HCT116 (cell line): Measurements from ENCODE around the gene NOC3L. TPM values are rescaled to one million over a fixed set of nuclear protein-coding genes. Genes with fewer than 3 reads are reported as not detected.
A peak's percentile ranks its signal among the peaks of the same experiment; 100 is the strongest.

Source experiments
- ATAC-seq: fragments of 200-7000 bp; cut with Tn5 transposase; 2 replicates; pipeline ENCODE4 v1.9.1; 2020; ENCODE audit warnings: mild to moderate bottlenecking, moderate library complexity
- BruUV-seq: library from RNA; stranded (reverse); fragments of 400-500 nt; replicated peaks from 2 replicates; lab custom pipeline; 2021; lab: Mats Ljungman, UMichigan
- CTCF ChIA-PET: fragments of 300-600 bp; sonication (Branson Sonifier 250); formaldehyde crosslinking; loops from one replicate; lab custom pipeline; 2021; ENCODE audit warnings: antibody characterized with exemption; lab: Charles Lee
- POLR2A ChIA-PET: fragments of 300-600, 350-600 bp; sonication (Branson Sonifier 250); formaldehyde crosslinking; loops from one replicate; lab custom pipeline; 2021; ENCODE audit warnings: antibody characterized with exemption; lab: Charles Lee
- RAD21 ChIA-PET, 2 experiments: fragments of 300-600 bp; sonication (Branson Sonifier 250); formaldehyde crosslinking; loops; one replicate each; lab custom pipeline; 2023; ENCODE audit warnings: low total read pairs in 2 of 2; ENCODE audit not compliant: uncharacterized antibody in 2 of 2, unreplicated experiment in 2 of 2, low non-redundant PET in 1 of 2; lab: Charles Lee
- DNase-seq: peaks from one replicate; pipeline ENCODE4 v3.0.0-alpha.2; 2010; ENCODE audit warnings: low read depth, low spot score
- H2AFZ ChIP-seq: fragments of 200-600 bp; shearing (Covaris generic), sonication (generic); 2 replicates; pipeline ENCODE4 v1.6.1; 2017; ENCODE audit warnings: low read depth, mixed run types, mixed read lengths, antibody characterized with exemption, low read length; ENCODE audit not compliant: poor library complexity, severe bottlenecking
- H3K27ac ChIP-seq: 2 replicates; pipeline ENCODE4 v1.5.1; 2012; ENCODE audit warnings: low read depth, low read length
- H3K27me3 ChIP-seq: fragments of 200-600 bp; sonication (generic); 2 replicates; pipeline ENCODE4 v1.6.1; 2016; ENCODE audit warnings: mixed run types, low read length, mixed read lengths; ENCODE audit not compliant: insufficient read depth
- H3K36me3 ChIP-seq, 2 experiments: fragments of 200-500 bp in 1 of 2; fragments of 200-600 bp in 1 of 2; sonication (Bioruptor generic) in 1 of 2; sonication (generic) in 1 of 2; 2 replicates each; pipeline versions ENCODE4 v1.5.1 to v1.6.1; 2014 to 2016; ENCODE audit warnings: low read length in 2 of 2, inconsistent platforms in 1 of 2, mixed read lengths in 1 of 2, mixed run types in 1 of 2; ENCODE audit not compliant: insufficient read depth in 2 of 2, control insufficient read depth in 1 of 2
- H3K4me1 ChIP-seq, 2 experiments: fragments of 200-600 bp in 1 of 2; sonication (generic) in 1 of 2; 2 replicates each; pipeline versions ENCODE4 v1.5.1 to v1.6.1; 2012 to 2017; ENCODE audit warnings: low read length in 2 of 2, inconsistent platforms in 1 of 2, mild to moderate bottlenecking in 1 of 2, mixed read lengths in 1 of 2, mixed run types in 1 of 2, moderate library complexity in 1 of 2; ENCODE audit not compliant: insufficient read depth in 2 of 2, control insufficient read depth in 1 of 2
- H3K4me2 ChIP-seq: fragments of 200-600 bp; sonication (generic); 2 replicates; pipeline ENCODE4 v1.6.1; 2017; ENCODE audit warnings: mixed run types, low read length, mixed read lengths
- H3K4me3 ChIP-seq, 2 experiments: fragments of 200-600 bp in 1 of 2; sonication (generic) in 1 of 2; replicated peaks in 1 of 2; 2 replicates each; pipeline ENCODE4 v1.5.1; 2011 to 2016; ENCODE audit warnings: low read length in 2 of 2, control low read depth in 1 of 2, low read depth in 1 of 2, mild to moderate bottlenecking in 1 of 2, mixed read lengths in 1 of 2, mixed run types in 1 of 2
- H3K79me2 ChIP-seq: fragments of 200-600 bp; sonication (generic); 2 replicates; pipeline ENCODE4 v1.6.1; 2017; ENCODE audit warnings: mild to moderate bottlenecking, mixed run types, low read length, moderate library complexity, mixed read lengths; ENCODE audit not compliant: insufficient read depth
- H3K9ac ChIP-seq: fragments of 200-600 bp; sonication (generic); 2 replicates; pipeline ENCODE4 v1.6.1; 2016; ENCODE audit warnings: low read length, mixed read lengths
- H3K9me2 ChIP-seq: fragments of 200-600 bp; sonication (generic), shearing (Covaris generic); 2 replicates; pipeline ENCODE4 v1.6.1; 2017; ENCODE audit warnings: mixed run types, mild to moderate bottlenecking, moderate library complexity; ENCODE audit not compliant: insufficient read depth
- H3K9me3 ChIP-seq, 2 experiments: fragments of 200-500 bp in 1 of 2; fragments of 200-600 bp in 1 of 2; sonication (Bioruptor generic) in 1 of 2; sonication (generic) in 1 of 2; 2 replicates each; pipeline ENCODE4 v1.6.1; 2014 to 2017; ENCODE audit warnings: low read length in 2 of 2, mixed read lengths in 2 of 2, inconsistent platforms in 1 of 2, low read depth in 1 of 2, mild to moderate bottlenecking in 1 of 2, mixed run types in 1 of 2, moderate library complexity in 1 of 2; ENCODE audit not compliant: control insufficient read depth in 1 of 2, insufficient read depth in 1 of 2
- H4K20me1 ChIP-seq: fragments of 200-600 bp; sonication (generic), shearing (Covaris generic); 2 replicates; pipeline ENCODE4 v1.6.1; 2017; ENCODE audit warnings: mixed run types, mild to moderate bottlenecking, moderate library complexity; ENCODE audit not compliant: insufficient read depth
- ATF3 ChIP-seq: IDR thresholded peaks from 2 replicates; pipeline ENCODE4 v1.6.1; 2012
- CBX3 ChIP-seq: IDR thresholded peaks from 2 replicates; pipeline ENCODE4 v1.6.1; 2012; ENCODE audit warnings: low read depth
- CEBPB ChIP-seq: IDR thresholded peaks from 2 replicates; pipeline ENCODE4 v1.6.1; 2012; ENCODE audit warnings: low read depth
- CTCF ChIP-seq, 3 experiments: fragments of 200-600 bp in 1 of 3; sonication (generic) in 1 of 3; IDR thresholded peaks in 2 of 3; conservative IDR thresholded peaks in 1 of 3; 2 replicates each; pipeline ENCODE4 v1.5.1; 2012 to 2017; ENCODE audit warnings: low read depth in 2 of 3, low read length in 2 of 3, antibody characterized with exemption in 1 of 3, borderline replicate concordance in 1 of 3, control low read depth in 1 of 3, mild to moderate bottlenecking in 1 of 3, mixed read lengths in 1 of 3, mixed run types in 1 of 3, moderate library complexity in 1 of 3; ENCODE audit not compliant: insufficient read depth in 1 of 3
- ELF1 ChIP-seq: IDR thresholded peaks from 2 replicates; pipeline ENCODE4 v1.6.1; 2012; ENCODE audit warnings: low read depth, borderline replicate concordance
- EZH2phosphoT487 ChIP-seq: fragments of 200-600 bp; IDR thresholded peaks from 2 replicates; pipeline ENCODE4 v1.6.1; 2018; ENCODE audit warnings: antibody characterized with exemption, borderline replicate concordance
- JUND ChIP-seq: IDR thresholded peaks from 2 replicates; pipeline ENCODE4 v1.6.1; 2012
- MAX ChIP-seq: IDR thresholded peaks from 2 replicates; pipeline ENCODE4 v1.6.1; 2012
- POLR2AphosphoS5 ChIP-seq: IDR thresholded peaks from 2 replicates; pipeline ENCODE4 v1.6.1; 2011; ENCODE audit warnings: mild to moderate bottlenecking, low read depth, low read length, moderate library complexity
- REST ChIP-seq: IDR thresholded peaks from 2 replicates; pipeline ENCODE4 v1.6.1; 2012; ENCODE audit warnings: low read depth
- SP1 ChIP-seq: IDR thresholded peaks from 2 replicates; pipeline ENCODE4 v1.6.1; 2012; ENCODE audit warnings: low read depth
- TCF7L2 ChIP-seq: IDR thresholded peaks from 2 replicates; pipeline ENCODE4 v1.7.0; 2011; ENCODE audit warnings: borderline replicate concordance, inconsistent platforms; ENCODE audit not compliant: insufficient read depth, insufficient read length; ENCODE audit errors: extremely low read depth
- YY1 ChIP-seq: IDR thresholded peaks from 2 replicates; pipeline ENCODE4 v1.6.1; 2011; ENCODE audit warnings: low read length, low read depth, moderate library complexity, mild to moderate bottlenecking; ENCODE audit not compliant: insufficient replicate concordance; ENCODE audit errors: extremely low read depth
- ZFX ChIP-seq: fragments of 450-650 bp; IDR thresholded peaks from 2 replicates; pipeline ENCODE4 v1.6.1; 2017
- intact Hi-C: fragments of 100-400 bp; cut with micrococcal nuclease; formaldehyde crosslinking; loops from 2 replicates; pipeline ENCODE4 v1.10.0; 2022
- total RNA-seq: library from RNA; stranded (reverse); gene quantifications from one replicate; pipeline ENCODE4 v1.2.1, GENCODE V29; 2021; ENCODE audit not compliant: unreplicated experiment
- TF ChIP-seq, protein P1 (sequence below): IDR thresholded peaks from 2 replicates; pipeline ENCODE4 v1.6.1; 2011; ENCODE audit warnings: mild to moderate bottlenecking, low read length, moderate library complexity; ENCODE audit not compliant: insufficient replicate concordance; ENCODE audit errors: extremely low read depth

Gene NOC3L
- total RNA-seq, 1 experiment from 2014 or later, result 45.5 TPM

DNA sequence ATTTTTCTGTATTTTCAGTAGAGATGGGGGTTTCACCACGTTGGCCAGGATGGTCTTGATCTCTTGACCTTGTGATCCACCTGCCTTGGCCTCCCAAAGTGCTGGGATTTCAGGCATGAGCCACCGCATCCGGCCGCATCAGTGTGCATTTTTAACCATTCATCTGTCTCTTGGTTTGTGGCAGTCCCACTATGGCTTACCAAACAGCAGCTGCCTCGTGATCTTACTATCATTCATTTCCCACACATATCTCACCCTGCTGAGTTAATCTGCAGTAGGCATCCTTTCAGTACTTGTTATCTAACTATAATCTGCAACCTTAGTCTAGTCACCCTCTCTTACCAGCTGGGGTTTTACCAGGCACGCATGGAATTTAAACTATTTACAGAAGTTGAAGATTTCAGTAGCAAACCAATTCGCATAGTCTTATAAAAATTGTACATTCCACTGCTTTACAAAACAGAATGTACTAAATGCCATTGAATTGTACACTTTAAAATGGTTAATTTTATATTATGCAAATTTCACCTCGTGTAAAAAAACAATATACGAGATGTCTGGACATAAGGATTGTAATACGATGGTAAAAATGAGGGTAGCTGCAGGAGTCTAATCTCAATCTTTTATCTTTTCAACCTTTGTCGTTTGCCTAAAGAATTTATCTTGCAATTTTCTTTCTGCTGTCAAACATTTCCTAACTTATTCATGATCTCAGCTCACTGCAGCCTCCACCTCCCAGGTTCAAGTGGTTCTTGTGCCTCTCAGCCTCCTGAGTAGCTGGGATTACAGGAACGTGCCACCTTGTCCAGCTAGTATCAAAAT is 35.0 kb upstream of the NOC3L start:
- TF ChIP-seq EZH2phosphoT487 (no peak), CEBPB (no peak), POLR2AphosphoS5 (no peak), SP1 (no peak), JUND (no peak), CBX3 (no peak), REST (no peak), ZFX (no peak), CTCF (IDR thresholded peaks at IDR 0.05 in 2 of 3, conservative IDR thresholded peaks at IDR 0.05 in 1 of 3; ENCODE audit: borderline replicate concordance in 1 of 3, insufficient read depth in 1 of 3, low read depth in 2 of 3, low read length in 2 of 3) (no peak), TCF7L2 (no peak), ELF1 (no peak), ATF3 (no peak), MAX (no peak), YY1 (no peak)
- TF ChIP-seq, protein P1, sequence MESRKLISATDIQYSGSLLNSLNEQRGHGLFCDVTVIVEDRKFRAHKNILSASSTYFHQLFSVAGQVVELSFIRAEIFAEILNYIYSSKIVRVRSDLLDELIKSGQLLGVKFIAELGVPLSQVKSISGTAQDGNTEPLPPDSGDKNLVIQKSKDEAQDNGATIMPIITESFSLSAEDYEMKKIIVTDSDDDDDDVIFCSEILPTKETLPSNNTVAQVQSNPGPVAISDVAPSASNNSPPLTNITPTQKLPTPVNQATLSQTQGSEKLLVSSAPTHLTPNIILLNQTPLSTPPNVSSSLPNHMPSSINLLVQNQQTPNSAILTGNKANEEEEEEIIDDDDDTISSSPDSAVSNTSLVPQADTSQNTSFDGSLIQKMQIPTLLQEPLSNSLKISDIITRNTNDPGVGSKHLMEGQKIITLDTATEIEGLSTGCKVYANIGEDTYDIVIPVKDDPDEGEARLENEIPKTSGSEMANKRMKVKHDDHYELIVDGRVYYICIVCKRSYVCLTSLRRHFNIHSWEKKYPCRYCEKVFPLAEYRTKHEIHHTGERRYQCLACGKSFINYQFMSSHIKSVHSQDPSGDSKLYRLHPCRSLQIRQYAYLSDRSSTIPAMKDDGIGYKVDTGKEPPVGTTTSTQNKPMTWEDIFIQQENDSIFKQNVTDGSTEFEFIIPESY, result no peak
- Histone ChIP-seq H3K79me2 (no peaks in the 10 kb centered on the region), H3K9me3 (no peaks in the 10 kb centered on the region), H4K20me1 (no peaks in the 10 kb centered on the region), H3K4me2 (no peak overlapping the region), H2AFZ (peak overlapping the region; percentile 16), H3K9ac (no peak overlapping the region), H3K27me3 (no peaks in the 10 kb centered on the region), H3K4me3 (no peak overlapping the region), H3K27ac (no peak overlapping the region), H3K4me1 (peaks cover 0 to 4% of the 10 kb centered on the region in 2 experiments; a peak in 2 of 4 replicates), H3K36me3 (no peaks in the 10 kb centered on the region), H3K9me2 (no peaks in the 10 kb centered on the region)
- ChIA-PET RAD21 (no interaction called here), POLR2A (no interaction called here), CTCF (no interaction called here)
- intact Hi-C loops, result no loop called here
- BruUV-seq, result no TSS peak
- no peak for ATAC-seq
- DNase-seq, result no peak
